Right atrium auricular region (tissue), 2 donors: ENCODE results near the gene ADSL. TPM values are rescaled to one million over a fixed set of nuclear protein-coding genes. Genes with fewer than 3 reads are reported as not detected.

Source experiments
- DNase-seq: peaks from one replicate; pipeline ENCODE4 v3.0.0-alpha.2; 2019; ENCODE audit warnings: low spot score
- H3K27ac ChIP-seq, 2 donors: fragments of 200-600 bp; sonication (generic); 1 replicate in 1 of 2; 2 replicates in 1 of 2; pipeline ENCODE4 v1.5.1; 2016 to 2019
- H3K27me3 ChIP-seq, 2 donors: fragments of 200-600 bp; sonication (generic); one replicate each; pipeline versions ENCODE4 v1.5.1 to v1.6.0; 2017 to 2019
- H3K36me3 ChIP-seq: fragments of 200-600 bp; sonication (generic); one replicate; pipeline ENCODE4 v1.5.1; 2016
- H3K4me1 ChIP-seq, 2 donors: fragments of 200-600 bp; sonication (generic); one replicate each; pipeline versions ENCODE4 v1.5.1 to v1.6.0; 2017 to 2019
- H3K4me3 ChIP-seq, 2 donors: fragments of 200-600 bp; sonication (generic); 1 replicate in 1 of 2; 2 replicates in 1 of 2; pipeline ENCODE4 v1.5.1; 2017 to 2019; ENCODE audit warnings: mild to moderate bottlenecking in 1 of 2, moderate library complexity in 1 of 2
- H3K9me3 ChIP-seq, 2 donors: fragments of 200-600 bp; sonication (generic); one replicate each; pipeline ENCODE4 v1.5.1; 2019
- CTCF ChIP-seq, 2 donors: fragments of 200-600 bp; sonication (generic); IDR thresholded peaks; one replicate each; pipeline ENCODE4 v1.5.1; 2019; ENCODE audit warnings: antibody characterized with exemption in 2 of 2
- total RNA-seq, 2 donors: library from RNA; depleted of rRNA; stranded (reverse); fragments of >200 nt; gene quantifications; one replicate each; pipeline ENCODE4 v1.1.0, GENCODE V29; 2016

The ADSL gene
- total RNA-seq, 2 donors from 2014 or later, result 41.8 to 69.9 TPM

GRCh38 chr22:40428796-40429195 is 82.5 kb downstream of the ADSL start:
- H3K27me3 ChIP-seq, result no peaks in the 10 kb centered on the region
- H3K9me3 ChIP-seq, result no peaks in the 10 kb centered on the region
- peaks cover 57% of the 10 kb centered on the region for H3K36me3 ChIP-seq
- no peak overlapping the region for H3K27ac ChIP-seq
- peaks cover 0 to 46% of the 10 kb centered on the region in 2 donors for H3K4me1 ChIP-seq
- DNase-seq, result no peak
- TF ChIP-seq CTCF (IDR thresholded peaks at IDR 0.05), result no peak
- H3K4me3 ChIP-seq, result no peak overlapping the region

- H3K4me1 ChIP-seq, result peaks cover 0 to 39% of the 10 kb centered on the region in 2 donors
- peaks cover 55% of the 10 kb centered on the region for H3K36me3 ChIP-seq
- no peak overlapping the region for H3K27ac ChIP-seq
- H3K27me3 ChIP-seq, result no peaks in the 10 kb centered on the region
- no peak overlapping the region for H3K4me3 ChIP-seq
- TF ChIP-seq CTCF (IDR thresholded peaks at IDR 0.05), result no peak
- no peaks in the 10 kb centered on the region for H3K9me3 ChIP-seq
- no peak for DNase-seq
These were observed 83.2 kb downstream of the ADSL start for GRCh38 chr22:40429481-40429880.

- Histone ChIP-seq H3K27ac (no peak overlapping the region), H3K4me1 (peaks cover 0 to 34% of the 10 kb centered on the region in 2 donors), H3K9me3 (no peaks in the 10 kb centered on the region), H3K4me3 (no peak overlapping the region), H3K27me3 (no peaks in the 10 kb centered on the region), H3K36me3 (peaks cover 46% of the 10 kb centered on the region)
- no peak for TF ChIP-seq CTCF (IDR thresholded peaks at IDR 0.05)
- no peak for DNase-seq
These were observed 84.7 kb downstream of the ADSL start for GRCh38 chr22:40430991-40431390.

GRCh38 chr22:40432157-40432556 is 85.9 kb downstream of the ADSL start:
- Histone ChIP-seq H3K4me1 (peaks cover 0 to 38% of the 10 kb centered on the region in 2 donors), H3K27me3 (no peaks in the 10 kb centered on the region), H3K36me3 (peaks cover 40% of the 10 kb centered on the region), H3K9me3 (no peaks in the 10 kb centered on the region), H3K4me3 (no peak overlapping the region), H3K27ac (no peak overlapping the region)
- TF ChIP-seq CTCF (IDR thresholded peaks at IDR 0.05), result no peak
- DNase-seq, result no peak

GRCh38 chr22:40432625-40433024 is 86.3 kb downstream of the ADSL start:
- Histone ChIP-seq H3K9me3 (no peaks in the 10 kb centered on the region), H3K4me1 (peaks cover 0 to 42% of the 10 kb centered on the region in 2 donors)

More at GRCh38 chr22:40432625-40433024, 86.3 kb downstream of the ADSL start:
- DNase-seq, result no peak
- Histone ChIP-seq H3K27me3 (no peaks in the 10 kb centered on the region), H3K27ac (no peak overlapping the region), H3K36me3 (peaks cover 36% of the 10 kb centered on the region), H3K4me3 (no peak overlapping the region)
- no peak for TF ChIP-seq CTCF (IDR thresholded peaks at IDR 0.05)
